ENCODE measurements around the gene ACSF2.

Gene ACSF2

DNA sequence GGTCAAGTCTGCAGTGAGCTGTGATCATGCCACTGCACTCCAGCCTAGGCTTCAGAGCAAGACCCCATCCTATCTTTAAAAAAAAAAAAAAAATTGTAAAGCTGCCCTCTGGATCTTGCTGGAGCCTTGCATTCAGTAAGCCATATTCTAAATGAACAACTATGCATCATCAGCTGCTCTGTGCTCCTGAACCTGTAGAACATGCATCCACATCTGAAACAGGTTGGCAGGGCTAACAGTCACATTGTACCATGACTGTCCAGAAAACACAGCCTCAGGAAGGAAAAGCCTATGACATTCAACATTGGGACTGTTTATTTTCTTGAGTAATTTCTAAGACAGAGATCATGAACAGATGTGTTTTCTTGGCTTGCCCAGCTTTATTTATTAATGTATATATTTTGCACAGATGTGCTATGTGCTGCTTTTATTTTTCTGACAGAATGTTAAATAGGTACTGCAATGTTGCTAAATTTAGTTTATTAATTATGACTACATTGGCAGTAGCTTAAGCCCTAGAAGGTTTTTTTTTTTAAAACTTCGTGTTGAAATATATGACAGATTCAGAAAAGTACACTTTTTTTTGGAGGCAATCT lies 19.8 kb downstream of the ACSF2 start:
- TF ChIP-seq, protein P1, sequence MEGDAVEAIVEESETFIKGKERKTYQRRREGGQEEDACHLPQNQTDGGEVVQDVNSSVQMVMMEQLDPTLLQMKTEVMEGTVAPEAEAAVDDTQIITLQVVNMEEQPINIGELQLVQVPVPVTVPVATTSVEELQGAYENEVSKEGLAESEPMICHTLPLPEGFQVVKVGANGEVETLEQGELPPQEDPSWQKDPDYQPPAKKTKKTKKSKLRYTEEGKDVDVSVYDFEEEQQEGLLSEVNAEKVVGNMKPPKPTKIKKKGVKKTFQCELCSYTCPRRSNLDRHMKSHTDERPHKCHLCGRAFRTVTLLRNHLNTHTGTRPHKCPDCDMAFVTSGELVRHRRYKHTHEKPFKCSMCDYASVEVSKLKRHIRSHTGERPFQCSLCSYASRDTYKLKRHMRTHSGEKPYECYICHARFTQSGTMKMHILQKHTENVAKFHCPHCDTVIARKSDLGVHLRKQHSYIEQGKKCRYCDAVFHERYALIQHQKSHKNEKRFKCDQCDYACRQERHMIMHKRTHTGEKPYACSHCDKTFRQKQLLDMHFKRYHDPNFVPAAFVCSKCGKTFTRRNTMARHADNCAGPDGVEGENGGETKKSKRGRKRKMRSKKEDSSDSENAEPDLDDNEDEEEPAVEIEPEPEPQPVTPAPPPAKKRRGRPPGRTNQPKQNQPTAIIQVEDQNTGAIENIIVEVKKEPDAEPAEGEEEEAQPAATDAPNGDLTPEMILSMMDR (conservative IDR thresholded peaks at IDR 0.05) = no peak
- no peak overlapping the region for H3K27ac ChIP-seq

DNA sequence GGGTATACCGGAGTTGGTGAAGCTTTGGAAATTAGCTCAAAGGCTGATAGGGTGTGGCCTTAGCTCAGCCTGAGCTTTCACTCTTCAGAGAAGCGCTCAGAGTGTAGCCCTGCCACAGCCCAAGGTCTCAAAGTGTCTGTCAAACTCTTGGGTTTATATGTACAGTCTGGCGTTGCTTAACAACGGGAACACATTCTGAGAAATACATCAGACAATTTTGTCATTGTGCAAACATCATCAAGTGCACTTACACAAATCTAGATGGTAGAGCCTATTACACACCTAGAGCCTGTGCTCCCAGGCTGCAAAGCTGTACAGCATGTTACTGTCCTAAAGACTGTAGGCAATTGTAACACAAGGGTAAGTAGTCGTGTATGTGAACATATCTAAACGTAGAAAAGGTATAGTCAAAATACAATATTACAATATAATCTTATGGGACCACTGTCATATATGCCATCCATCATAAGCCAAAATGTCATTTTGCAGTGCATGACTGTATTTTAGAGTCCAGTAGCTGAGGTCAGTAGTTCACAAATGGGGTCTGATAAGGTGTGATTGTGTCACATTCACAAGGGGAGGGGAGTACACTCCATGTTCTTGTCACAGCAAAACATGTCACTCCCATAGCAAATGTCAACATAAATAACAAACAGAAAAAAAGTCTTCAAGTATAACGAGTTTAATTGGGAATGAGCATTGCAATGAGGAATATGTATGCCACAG lies 22.0 kb downstream of the ACSF2 start:
- no peak overlapping the region for H3K27ac ChIP-seq
- TF ChIP-seq, protein P1 (conservative IDR thresholded peaks at IDR 0.05) = no peak

DNA sequence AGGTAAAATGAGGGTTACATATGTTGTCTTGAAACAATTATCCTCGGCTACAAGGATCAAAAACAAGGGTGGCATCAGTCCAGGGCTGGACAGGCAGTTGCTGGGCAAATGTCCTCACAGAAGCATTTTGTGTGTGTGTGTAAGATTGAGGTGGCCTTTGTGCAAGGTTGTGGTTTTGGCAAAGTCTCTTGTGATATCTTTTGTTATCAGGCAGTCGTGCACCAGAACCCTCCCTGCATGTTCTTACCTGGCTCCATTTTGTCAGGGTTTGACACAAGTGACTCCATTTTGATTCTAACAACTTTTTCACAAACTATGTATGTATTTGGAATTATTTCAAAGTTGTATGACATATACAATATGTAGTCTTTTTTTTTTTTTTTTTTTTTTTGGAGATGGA lies 22.6 kb downstream of the ACSF2 start:
- TF ChIP-seq, protein P1 (conservative IDR thresholded peaks at IDR 0.05) = no peak
- H3K27ac ChIP-seq = no peak overlapping the region

DNA sequence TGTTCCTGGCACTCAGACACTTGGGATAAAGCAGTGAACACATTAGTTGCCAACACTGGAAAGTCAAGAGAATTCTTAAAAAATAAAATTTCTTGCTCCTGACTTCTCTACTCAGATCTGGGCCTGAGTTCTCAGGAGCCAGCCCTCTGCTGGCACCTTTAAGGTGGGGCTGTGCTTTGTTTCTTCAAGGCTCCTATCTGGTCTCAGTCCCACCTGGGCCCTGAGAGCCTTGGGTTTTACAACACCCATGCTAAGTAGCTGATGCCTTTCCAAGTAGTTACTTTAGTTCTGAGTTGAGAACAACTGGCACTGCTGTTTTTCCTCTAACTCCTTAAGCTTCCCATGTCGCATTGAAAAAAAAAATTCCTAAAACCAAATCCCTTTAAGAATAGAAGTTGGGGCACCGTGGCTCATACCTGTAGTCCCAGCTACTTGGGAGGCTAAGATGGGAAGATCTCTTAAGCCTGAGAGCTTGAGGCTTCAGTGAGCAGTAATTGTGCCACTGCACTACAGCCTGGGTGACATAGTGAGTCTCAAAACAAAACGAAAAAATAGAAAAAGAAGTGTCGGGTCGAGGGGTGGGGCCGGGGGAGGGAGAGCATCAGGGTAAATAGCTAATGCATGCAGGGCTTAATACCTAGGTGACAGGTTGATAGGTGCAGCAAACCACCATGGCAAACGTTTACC lies 26.1 kb downstream of the ACSF2 start:
- H3K27ac ChIP-seq = no peak overlapping the region
- TF ChIP-seq, protein P1 (conservative IDR thresholded peaks at IDR 0.05) = no peak

DNA sequence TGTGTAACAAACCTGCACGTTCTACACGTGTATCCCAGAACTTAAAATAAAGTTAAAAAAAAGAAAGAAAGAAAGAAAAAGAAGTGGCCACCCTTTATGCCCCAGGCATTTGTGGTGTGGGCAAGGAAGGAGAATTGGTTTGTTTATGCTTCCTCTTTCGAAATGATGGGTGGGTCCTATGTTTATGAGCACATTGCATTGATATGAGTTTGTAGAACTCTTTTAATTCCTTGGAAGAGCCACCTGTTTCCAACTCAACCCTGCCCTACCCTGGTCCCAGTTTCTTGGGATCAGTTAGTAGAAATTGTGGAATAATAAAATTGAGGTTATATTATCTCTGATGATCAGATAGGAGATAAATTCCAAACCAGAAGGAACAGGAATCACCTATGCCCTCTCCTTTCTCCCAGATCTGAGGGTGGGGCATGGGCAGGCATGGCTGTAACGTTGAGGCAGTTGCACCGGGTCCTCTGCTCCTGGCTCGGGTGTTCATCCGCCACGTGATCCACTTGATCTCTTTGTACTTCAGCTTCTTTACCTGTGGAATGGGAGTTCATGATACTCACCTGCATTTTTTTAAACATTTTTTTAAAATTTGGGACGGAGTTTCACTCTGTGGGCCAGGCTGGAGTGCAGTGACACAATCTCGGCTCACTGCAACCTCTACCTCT lies 26.7 kb downstream of the ACSF2 start:
- TF ChIP-seq, protein P1 (conservative IDR thresholded peaks at IDR 0.05) = no peak

DNA sequence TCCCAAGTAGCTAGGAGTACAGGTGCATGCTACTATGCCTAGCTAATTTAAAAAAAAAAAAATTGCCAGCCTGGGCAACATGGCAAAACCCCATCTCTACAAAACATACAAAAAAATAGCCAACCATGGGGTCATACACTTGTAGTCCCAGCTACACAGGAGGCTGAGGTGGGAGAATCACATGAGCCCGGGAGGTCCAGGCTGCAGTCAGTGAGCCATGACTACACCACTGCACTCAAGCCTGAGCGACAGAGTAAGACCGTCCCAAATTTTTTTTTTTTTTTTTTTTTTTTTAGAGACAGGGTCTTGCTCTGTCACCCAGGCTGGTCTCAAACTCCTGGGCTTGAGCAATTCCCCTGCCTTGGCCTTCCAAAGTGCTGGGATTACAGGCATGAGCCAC lies 27.9 kb downstream of the ACSF2 start:
- TF ChIP-seq, protein P1 (conservative IDR thresholded peaks at IDR 0.05) = no peak
- no peak overlapping the region for H3K27ac ChIP-seq

More for the DNA sequence above, 26.7 kb downstream of the ACSF2 start:
- no peak overlapping the region for H3K27ac ChIP-seq

DNA sequence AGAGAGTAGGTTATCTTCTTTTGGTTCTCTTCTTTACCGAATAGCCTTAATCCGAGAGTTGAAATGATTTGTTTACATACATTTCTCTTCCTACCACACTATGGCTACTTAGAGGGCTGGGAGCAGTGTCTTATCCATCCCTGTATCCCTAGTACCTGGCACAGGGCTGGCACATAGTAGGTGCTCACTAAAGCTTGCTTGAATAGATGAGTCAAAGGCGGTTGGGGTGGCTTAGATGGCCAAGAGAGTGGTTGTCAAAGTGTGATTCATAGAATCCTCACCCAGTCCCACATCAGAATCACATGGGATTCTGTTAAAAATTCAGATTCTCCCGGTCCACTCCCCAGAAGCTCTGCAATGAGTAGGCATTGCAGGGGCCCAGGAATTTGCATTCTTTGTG lies 31.6 kb downstream of the ACSF2 start:
- no peak overlapping the region for H3K27ac ChIP-seq
- TF ChIP-seq, protein P1 (conservative IDR thresholded peaks at IDR 0.05) = no peak

Data from VCaP (cell line).